Astrocyte of the spinal cord (primary cell): ENCODE data around the gene WASF2.

Source experiments
- DNase-seq: peaks from one replicate; pipeline ENCODE4 v3.0.0; 2011; ENCODE audit warnings: low read depth, low spot score
- H3K4me3 ChIP-seq: 2 replicates; pipeline ENCODE4 v1.5.1; 2011; ENCODE audit warnings: low read depth, mild to moderate bottlenecking, low read length, moderate library complexity
- in situ Hi-C: cut with HindIII; loops from 2 replicates; pipeline ENCODE4 v1.10.0; 2017; ENCODE audit warnings: low sequenced_read_pairs
- TF ChIP-seq, protein P1 (sequence below): IDR thresholded peaks from 2 replicates; pipeline ENCODE4 v1.5.1; 2012; ENCODE audit warnings: low read depth, mild to moderate bottlenecking, low read length, inconsistent platforms

Gene WASF2

DNA sequence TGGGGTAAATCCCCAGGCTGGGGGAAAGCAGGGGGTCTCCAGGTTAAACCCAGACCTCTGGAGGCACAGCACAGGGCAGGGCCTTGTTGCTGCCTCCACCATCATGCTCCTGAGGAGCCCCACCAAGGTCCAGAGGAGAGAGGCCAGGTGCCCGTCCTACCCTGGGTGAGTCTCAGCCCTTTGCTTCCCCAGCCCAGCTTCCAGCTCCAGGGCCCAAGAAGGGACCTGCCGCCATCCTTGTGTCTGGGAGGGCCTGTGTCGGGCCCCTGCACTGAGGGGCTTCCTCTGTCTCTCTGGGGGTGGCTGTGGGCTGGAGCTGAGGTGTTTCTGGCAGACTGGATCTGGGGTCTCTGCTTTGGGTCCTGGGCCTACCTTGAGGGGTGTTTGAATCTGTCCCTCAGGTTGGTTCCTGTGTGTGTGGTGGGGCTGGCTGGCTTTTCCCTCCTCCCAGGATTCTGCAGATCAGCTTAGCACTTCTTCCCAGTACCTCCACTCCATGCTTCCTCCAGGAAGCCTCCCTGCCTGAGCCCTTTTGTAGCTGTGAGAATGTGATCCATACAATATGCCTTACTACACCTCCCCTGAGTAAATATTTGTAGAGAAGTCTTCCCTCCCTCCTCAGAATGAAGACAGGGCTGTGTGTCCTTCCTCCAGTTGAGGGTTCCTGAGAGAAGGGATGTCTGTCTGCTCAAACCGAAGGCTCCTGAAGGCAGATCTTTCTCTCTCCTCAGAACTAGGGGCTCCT lies 91.4 kb downstream of the WASF2 start:
- in situ Hi-C loops = no loop called here
- H3K4me3 ChIP-seq = no peak overlapping the region
- TF ChIP-seq, protein P1, sequence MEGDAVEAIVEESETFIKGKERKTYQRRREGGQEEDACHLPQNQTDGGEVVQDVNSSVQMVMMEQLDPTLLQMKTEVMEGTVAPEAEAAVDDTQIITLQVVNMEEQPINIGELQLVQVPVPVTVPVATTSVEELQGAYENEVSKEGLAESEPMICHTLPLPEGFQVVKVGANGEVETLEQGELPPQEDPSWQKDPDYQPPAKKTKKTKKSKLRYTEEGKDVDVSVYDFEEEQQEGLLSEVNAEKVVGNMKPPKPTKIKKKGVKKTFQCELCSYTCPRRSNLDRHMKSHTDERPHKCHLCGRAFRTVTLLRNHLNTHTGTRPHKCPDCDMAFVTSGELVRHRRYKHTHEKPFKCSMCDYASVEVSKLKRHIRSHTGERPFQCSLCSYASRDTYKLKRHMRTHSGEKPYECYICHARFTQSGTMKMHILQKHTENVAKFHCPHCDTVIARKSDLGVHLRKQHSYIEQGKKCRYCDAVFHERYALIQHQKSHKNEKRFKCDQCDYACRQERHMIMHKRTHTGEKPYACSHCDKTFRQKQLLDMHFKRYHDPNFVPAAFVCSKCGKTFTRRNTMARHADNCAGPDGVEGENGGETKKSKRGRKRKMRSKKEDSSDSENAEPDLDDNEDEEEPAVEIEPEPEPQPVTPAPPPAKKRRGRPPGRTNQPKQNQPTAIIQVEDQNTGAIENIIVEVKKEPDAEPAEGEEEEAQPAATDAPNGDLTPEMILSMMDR = no peak
- no peak for DNase-seq

DNA sequence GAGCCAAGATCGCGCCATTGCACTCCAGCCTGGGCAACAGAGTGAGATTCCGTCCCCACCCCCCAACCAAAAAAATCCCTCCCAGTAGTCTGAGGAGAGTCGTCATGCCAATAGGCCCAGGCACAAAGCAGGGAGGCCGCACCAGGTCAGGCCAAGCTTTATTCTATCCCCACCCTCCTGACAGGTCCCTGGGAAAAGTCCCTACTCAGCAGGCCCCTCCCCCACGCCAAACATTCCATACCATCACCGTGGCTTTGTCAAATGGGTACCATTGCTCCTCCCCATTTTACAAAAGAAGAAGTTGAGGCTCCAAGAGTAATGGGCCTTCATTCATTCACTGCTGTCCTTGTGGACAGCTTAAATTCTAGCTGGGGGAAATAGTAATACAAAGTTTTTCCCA lies 92.2 kb downstream of the WASF2 start:
- TF ChIP-seq, protein P1 = no peak
- H3K4me3 ChIP-seq = no peak overlapping the region
- in situ Hi-C loops = no loop called here
- no peak for DNase-seq

DNA sequence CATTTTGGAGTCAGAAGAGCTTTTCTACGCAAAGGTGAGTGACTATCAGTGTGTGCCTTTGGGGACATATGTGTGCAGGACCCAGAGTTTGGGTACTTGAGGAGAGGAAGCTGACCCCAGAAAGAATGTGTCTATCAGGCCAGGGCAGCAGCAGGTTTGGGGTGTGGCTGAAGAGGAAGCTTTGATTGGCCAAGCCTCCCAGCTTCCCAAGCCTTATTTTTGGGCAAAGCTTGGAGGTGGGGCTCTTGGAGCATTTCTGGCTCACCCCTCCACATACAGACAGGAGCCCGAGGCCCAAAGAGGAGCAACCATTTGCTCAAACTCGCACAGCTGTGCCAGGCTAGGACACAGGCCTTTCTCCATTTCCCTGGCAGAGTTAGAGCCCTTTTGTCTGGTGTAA lies 92.9 kb downstream of the WASF2 start:
- no peak for DNase-seq
- no peak overlapping the region for H3K4me3 ChIP-seq
- TF ChIP-seq, protein P1 = no peak
- in situ Hi-C loops = no loop called here

DNA sequence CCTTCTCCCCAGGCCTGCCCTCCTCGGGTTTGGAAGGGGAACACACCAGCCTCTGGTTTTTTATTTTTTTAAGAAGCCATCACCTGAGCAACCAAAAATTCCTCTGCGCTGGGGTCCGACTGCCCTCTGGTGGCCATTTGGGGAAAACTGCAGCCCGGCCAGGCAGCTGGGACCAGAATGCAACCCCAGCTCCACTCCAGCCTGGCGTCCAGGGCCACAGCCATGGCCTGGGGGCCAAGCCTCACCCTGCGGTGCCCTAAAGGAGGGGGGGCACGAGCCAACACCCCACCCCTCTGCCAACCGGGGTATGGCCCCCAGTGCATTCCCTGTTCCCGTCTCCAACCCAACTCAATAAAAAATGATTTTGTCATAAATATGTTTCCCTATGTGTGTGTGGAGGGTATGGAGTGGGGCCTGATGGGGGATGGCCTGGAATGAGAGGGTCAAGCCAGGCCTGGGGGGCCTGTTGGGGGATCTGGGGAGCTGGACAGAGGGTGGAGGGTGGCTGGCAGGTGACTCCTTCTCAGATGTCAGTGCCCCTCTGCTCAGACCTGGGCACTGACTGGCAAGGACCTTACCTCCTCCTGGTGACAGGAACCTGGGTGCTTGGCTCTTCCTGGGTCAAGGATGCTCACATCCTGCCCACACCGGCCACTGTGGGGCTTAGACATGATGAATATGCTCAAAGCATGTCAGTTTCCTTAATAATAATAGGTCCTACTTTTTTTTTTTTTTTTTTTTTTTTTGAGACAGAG lies 94.3 kb downstream of the WASF2 start:
- no peak overlapping the region for H3K4me3 ChIP-seq
- TF ChIP-seq, protein P1 = peak; percentile 97
- in situ Hi-C loops = no loop called here
- DNase-seq = peak; percentile 53

DNA sequence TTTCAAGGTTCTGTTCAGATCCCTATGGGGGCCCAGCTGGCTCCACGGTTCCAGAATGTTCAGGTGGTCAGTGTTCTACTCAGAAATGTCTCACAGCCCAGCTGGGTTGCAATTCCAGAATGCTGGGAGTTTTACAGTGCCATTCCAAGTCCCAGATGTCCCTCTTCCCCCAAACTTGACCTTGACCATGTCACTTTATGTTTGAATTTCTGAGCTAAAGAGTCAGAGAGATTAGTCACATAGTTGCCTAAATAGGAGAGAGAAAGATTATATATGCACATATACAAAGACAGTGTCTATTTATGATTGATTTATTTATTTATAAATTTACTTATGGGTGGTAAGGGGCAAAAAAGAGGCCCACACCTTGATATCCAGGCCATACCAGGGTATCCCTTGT lies 95.0 kb downstream of the WASF2 start:
- H3K4me3 ChIP-seq = no peak overlapping the region

DNA sequence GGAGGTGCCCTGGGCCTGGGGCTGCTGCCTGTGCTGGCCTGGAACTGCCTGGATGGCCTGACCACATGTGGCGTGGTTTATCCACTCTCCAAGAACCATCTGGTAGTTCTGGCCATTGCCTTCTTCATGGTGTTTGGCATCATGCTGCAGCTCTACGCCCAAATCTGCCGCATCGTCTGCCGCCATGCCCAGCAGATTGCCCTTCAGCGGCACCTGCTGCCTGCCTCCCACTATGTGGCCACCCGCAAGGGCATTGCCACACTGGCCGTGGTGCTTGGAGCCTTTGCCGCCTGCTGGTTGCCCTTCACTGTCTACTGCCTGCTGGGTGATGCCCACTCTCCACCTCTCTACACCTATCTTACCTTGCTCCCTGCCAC lies 95.7 kb downstream of the WASF2 start:
- TF ChIP-seq, protein P1 = no peak
- in situ Hi-C loops = no loop called here
- no peak for DNase-seq
- H3K4me3 ChIP-seq = no peak overlapping the region

More for the DNA sequence above, 95.0 kb downstream of the WASF2 start:
- DNase-seq = no peak
- in situ Hi-C loops = no loop called here
- TF ChIP-seq, protein P1 = no peak
